ACC112 (cell line): Measurements from ENCODE around the gene NHERF1.

ENCODE experiments used
- H2AFZ ChIP-seq: fragments of 200-600 bp; sonication (generic); one replicate; pipeline ENCODE4 v1.6.0; 2017; ENCODE audit warnings: antibody characterized with exemption, low read length; ENCODE audit not compliant: unreplicated experiment
- H3K27ac ChIP-seq: fragments of 200-600 bp; sonication (generic); 2 replicates; pipeline ENCODE4 v1.5.1; 2014; ENCODE audit warnings: low read depth, mild to moderate bottlenecking, antibody characterized with exemption, low read length, moderate library complexity
- H3K27me3 ChIP-seq: fragments of 200-600 bp; sonication (generic); 2 replicates; pipeline ENCODE4 v1.6.1; 2014; ENCODE audit warnings: mild to moderate bottlenecking, antibody characterized with exemption, low read length, moderate library complexity, mixed read lengths; ENCODE audit not compliant: insufficient read depth
- H3K36me3 ChIP-seq: fragments of 200-600 bp; sonication (generic); 2 replicates; pipeline ENCODE4 v1.6.1; 2016; ENCODE audit warnings: mild to moderate bottlenecking, antibody characterized with exemption, low read length, moderate library complexity, mixed read lengths; ENCODE audit not compliant: insufficient read depth
- H3K4me1 ChIP-seq: fragments of 200-600 bp; sonication (generic); one replicate; pipeline ENCODE4 v1.6.1; 2016; ENCODE audit warnings: low read length, mixed read lengths; ENCODE audit not compliant: insufficient read depth, unreplicated experiment, control insufficient read depth
- H3K4me3 ChIP-seq: fragments of 200-600 bp; sonication (generic); 2 replicates; pipeline ENCODE4 v1.5.1; 2014; ENCODE audit warnings: mild to moderate bottlenecking, low read depth, low read length
- H3K79me2 ChIP-seq: fragments of 200-600 bp; sonication (generic); one replicate; pipeline ENCODE4 v1.6.0; 2016; ENCODE audit warnings: low read length; ENCODE audit not compliant: control insufficient read depth, unreplicated experiment, insufficient read depth

The NHERF1 gene

DNA sequence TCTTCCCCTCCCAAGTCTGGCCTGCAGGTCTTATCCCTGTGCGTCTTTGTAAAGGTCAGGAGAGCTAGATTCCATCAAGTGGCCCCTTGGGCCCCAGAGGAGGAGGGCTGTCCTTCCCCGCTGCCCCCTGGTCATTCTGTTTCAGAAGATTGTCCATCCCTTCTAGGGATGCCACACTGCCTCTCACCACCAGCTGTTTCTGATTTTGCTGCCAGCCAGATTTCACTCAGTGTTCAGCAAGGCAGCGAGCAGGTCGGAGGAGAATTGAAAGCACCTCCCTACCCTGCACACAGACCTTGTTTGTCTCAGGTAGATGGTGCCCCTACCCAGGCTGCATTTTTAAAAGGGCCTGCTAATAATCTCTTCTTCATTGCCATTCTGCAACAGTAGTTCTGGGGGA lies 49.4 kb downstream of the NHERF1 start:
- no peaks in the 10 kb centered on the region for H3K4me1 ChIP-seq
- H3K36me3 ChIP-seq, result 0 out of 2 replicates have a peak, but pooled peaks cover 3% of the 10 kb centered on the region

DNA sequence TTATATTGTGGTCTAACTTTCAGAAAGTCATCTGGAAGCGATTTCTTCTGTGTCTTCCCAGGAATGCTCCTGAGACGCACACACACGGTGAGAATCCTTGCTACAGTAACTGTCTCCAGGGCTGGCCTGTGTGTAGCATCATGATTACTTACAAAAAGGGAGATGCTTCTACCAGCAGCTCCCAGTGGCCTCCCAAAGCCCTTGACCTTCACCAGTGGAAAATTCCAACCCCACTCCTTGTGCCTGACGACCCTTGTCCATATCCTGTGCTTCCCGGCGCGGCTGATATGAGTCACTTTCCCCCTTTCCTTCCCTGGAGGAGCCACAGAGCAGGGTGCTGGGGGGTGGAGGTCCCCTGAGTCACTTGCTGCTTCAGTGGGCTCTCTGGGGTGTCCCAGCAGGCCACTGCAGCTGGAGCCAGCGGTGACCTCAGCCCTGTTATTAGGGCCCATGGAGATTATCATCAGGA lies 49.8 kb downstream of the NHERF1 start:
- Histone ChIP-seq H3K27me3 (no peaks in the 10 kb centered on the region), H2AFZ (no peak overlapping the region), H3K4me3 (no peak overlapping the region), H3K36me3 (0 out of 2 replicates have a peak, but pooled peaks cover 3% of the 10 kb centered on the region), H3K4me1 (no peaks in the 10 kb centered on the region), H3K27ac (no peak overlapping the region), H3K79me2 (no peaks in the 10 kb centered on the region)

More for the DNA sequence above, 49.4 kb downstream of the NHERF1 start:
- Histone ChIP-seq H3K27me3 (no peaks in the 10 kb centered on the region), H2AFZ (no peak overlapping the region), H3K27ac (no peak overlapping the region), H3K79me2 (no peaks in the 10 kb centered on the region), H3K4me3 (no peak overlapping the region)

DNA sequence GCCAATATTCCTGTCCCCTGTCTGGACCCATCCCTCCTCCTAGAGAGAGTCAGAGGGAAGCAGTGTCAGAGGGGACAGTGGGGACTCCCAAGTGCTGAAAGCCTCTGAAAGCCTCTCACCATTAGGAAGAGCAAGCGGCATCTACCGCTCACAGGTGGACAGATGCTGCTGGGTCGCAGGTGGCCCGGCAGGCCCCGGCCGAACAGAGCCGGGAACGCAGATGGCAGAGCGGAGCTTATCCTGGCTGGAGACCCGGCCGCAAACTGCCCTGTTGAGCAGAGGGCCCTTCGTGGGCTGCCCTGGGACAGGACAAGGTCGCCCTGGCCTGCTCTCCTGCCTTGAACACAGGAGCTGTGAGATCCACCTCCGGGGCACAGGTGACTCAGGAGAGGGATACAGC lies 50.7 kb downstream of the NHERF1 start:
- no peak overlapping the region for H2AFZ ChIP-seq
- H3K27ac ChIP-seq, result no peak overlapping the region
- H3K36me3 ChIP-seq, result 0 out of 2 replicates have a peak, but pooled peaks cover 3% of the 10 kb centered on the region
- H3K4me1 ChIP-seq, result no peaks in the 10 kb centered on the region
- no peak overlapping the region for H3K4me3 ChIP-seq
- H3K27me3 ChIP-seq, result no peaks in the 10 kb centered on the region
- H3K79me2 ChIP-seq, result no peaks in the 10 kb centered on the region

DNA sequence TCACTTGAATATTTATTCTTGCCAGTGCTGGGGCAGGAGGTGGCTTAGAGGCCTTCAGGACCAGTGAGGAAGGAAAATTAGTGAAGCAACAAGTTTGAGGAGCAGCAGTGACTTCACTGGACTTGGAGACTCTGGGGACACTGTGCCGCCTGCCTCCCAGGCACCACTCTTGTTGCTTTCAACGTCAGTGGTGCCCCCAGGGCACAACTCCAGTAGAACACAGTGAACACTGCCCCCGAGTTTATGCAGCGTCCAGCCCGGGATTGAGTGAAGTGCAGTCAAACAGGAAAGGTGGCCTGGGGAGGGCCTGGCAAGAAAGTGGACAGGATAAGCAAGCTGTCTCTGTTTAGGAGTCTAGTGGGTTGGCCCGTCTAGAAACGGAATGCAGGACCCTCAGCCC lies 52.1 kb downstream of the NHERF1 start:
- Histone ChIP-seq H2AFZ (no peak overlapping the region), H3K27me3 (no peaks in the 10 kb centered on the region), H3K4me3 (no peak overlapping the region), H3K4me1 (no peaks in the 10 kb centered on the region), H3K27ac (no peak overlapping the region), H3K36me3 (no peaks in the 10 kb centered on the region), H3K79me2 (no peaks in the 10 kb centered on the region)

DNA sequence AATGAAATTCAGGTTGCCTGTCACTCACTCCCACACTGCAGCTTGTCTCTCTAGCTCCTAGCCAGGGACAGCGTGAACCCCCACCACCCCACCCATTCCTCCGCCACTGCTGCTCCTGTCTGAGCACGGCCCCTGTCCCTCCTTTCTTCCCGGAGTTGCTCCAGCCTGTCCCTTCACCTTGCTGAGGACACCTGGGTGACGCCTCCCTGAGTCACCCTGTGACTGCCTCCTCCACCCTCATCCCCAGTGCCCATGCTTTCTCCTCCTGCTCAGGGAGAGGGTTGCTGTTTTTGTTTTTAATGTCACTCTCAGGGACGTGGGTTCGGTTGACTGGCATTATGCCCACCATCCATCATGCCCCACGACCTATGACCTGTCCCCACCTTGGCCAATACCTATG lies 53.5 kb downstream of the NHERF1 start:
- Histone ChIP-seq H3K4me3 (no peak overlapping the region), H3K27me3 (no peaks in the 10 kb centered on the region), H3K36me3 (no peaks in the 10 kb centered on the region), H2AFZ (no peak overlapping the region), H3K27ac (no peak overlapping the region), H3K4me1 (no peaks in the 10 kb centered on the region), H3K79me2 (no peaks in the 10 kb centered on the region)

DNA sequence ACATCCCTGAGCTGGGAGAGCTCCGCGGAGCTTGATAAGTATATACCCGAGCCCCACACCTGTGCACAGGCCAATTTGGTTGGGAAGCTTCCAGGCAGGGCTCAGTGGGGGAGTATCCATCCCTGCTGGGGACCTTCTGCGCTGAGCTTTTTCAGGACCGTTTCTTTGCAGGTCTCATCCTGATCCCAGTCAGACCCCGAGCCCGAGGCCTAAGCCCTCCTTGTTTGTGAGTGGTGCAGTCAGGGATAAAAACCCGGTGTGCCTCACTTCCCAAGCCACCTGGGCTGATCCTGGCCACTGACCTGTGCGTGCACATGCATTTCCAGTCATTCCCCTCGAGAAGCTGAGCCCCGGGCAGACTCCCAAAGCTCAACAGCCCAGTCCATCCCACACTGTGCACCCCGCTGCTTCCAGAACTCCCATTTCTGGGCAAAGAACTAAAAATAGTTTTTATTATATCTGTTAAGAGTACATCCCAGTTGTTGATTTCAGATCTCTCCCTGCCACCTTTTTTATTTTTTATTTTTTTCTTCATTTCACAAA lies 55.0 kb downstream of the NHERF1 start:
- Histone ChIP-seq H3K36me3 (no peaks in the 10 kb centered on the region), H3K79me2 (no peaks in the 10 kb centered on the region), H2AFZ (no peak overlapping the region), H3K4me1 (no peaks in the 10 kb centered on the region), H3K4me3 (no peak overlapping the region), H3K27ac (no peak overlapping the region), H3K27me3 (no peaks in the 10 kb centered on the region)

DNA sequence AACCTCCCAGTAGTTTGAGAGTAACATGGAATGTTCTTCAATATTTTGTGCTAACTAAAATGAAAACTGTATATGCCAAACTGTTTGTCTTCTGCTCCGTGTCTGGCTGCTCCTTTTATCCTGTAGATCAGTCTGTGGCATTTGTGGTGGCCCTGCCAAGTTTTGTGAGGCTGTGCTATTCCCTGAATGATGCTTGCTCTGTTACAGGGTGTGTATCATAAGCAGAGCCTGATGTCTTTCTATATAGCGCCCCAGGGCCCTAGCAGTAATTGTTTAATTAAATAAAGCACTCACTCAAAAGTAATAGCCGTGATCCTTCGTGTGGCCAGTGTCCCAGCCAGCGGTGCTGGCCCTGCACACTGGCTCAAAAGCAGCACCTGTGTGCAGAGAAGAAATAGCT lies 55.5 kb downstream of the NHERF1 start:
- Histone ChIP-seq H3K27ac (no peak overlapping the region), H3K36me3 (no peaks in the 10 kb centered on the region), H3K4me3 (no peak overlapping the region), H3K79me2 (no peaks in the 10 kb centered on the region), H2AFZ (no peak overlapping the region), H3K4me1 (no peaks in the 10 kb centered on the region), H3K27me3 (no peaks in the 10 kb centered on the region)

DNA sequence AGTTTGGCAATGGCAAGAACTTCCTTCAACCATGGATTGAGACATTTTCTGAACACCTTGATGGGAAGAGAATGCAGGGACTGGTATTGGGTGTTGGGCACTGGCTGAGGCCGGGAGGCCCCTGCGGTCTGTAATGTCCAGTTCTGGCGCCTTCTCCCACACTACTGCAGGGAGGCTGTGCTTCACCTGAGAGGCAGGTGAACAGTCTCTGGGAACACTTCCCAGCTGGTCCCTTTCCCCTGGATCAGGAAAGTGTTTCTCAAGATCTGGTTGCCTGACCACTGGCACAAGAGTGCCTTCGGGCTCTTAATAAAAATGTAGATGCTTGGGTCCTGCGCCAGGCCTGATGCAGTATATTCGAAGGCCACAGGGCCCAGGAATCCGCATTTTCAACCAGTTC lies 56.3 kb downstream of the NHERF1 start:
- no peak overlapping the region for H2AFZ ChIP-seq
- H3K4me3 ChIP-seq, result no peak overlapping the region
- H3K27ac ChIP-seq, result no peak overlapping the region
- H3K27me3 ChIP-seq, result no peaks in the 10 kb centered on the region
- no peaks in the 10 kb centered on the region for H3K79me2 ChIP-seq
- H3K36me3 ChIP-seq, result no peaks in the 10 kb centered on the region
- no peaks in the 10 kb centered on the region for H3K4me1 ChIP-seq

DNA sequence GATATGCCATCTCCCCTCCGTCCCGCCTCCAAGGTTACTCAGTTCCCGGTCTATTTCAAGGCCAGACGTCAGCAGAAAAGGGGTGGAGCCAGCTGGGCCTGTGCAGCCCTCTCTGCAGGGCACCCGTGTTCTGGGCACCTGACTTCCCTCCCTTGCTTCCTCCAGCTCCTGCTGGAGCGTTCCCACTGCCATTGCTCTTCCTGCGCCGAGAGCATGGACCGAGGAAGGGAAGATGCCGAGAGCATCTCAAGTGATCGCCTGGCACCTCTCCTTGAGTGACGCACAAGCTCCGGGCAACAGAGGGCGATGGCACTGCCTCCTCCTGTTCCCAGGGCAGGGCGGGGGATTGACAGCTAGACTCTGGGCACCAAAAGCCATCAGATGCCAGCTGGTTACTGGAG lies 57.2 kb downstream of the NHERF1 start:
- no peaks in the 10 kb centered on the region for H3K36me3 ChIP-seq
- H3K27me3 ChIP-seq, result no peaks in the 10 kb centered on the region
- no peaks in the 10 kb centered on the region for H3K79me2 ChIP-seq
- H3K27ac ChIP-seq, result no peak overlapping the region
- H3K4me3 ChIP-seq, result no peak overlapping the region
- no peak overlapping the region for H2AFZ ChIP-seq
- no peaks in the 10 kb centered on the region for H3K4me1 ChIP-seq

DNA sequence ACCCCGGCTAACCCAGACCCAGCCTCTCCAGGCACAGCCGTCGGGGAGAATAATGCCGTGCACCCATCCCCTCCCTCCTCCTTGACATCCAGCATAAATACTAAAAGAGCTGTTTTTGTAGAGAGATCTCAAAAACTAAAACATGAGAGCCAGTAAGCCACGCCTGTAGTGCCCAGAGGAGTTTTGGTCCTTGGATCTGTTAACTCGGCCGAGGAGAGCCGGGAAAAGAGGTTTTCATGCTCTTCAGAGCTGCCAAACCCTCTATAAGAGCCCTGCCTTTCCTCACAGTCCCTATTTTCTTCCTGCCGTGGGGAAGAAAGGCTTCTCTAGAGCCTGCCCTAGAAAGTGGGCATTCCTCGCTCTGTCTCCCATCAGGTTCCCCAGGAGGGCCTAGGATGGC lies 57.9 kb downstream of the NHERF1 start:
- H3K36me3 ChIP-seq, result no peaks in the 10 kb centered on the region
- no peak overlapping the region for H3K4me3 ChIP-seq
- no peak overlapping the region for H3K27ac ChIP-seq
- H3K4me1 ChIP-seq, result no peaks in the 10 kb centered on the region
- H3K79me2 ChIP-seq, result no peaks in the 10 kb centered on the region
- H3K27me3 ChIP-seq, result no peaks in the 10 kb centered on the region
- no peak overlapping the region for H2AFZ ChIP-seq

DNA sequence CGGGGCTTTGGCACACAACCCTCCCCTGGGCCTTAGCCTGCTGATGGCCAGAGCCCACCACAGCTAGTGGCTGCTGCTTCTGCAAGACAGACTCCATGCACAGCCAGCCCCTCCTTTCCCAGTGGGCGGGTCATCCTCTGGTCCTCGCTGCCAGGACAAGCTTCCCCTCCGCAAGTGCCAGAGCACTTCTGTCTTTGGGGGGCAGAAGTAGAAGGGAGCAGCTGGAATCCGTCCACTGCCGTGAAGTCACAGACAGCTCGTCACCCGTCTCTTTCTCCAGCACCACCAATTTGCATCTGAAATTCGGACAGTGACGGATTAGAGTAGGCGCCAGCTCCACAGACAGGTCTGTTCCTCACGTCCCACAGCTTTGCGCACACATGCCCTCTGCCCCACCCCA lies 59.0 kb downstream of the NHERF1 start:
- Histone ChIP-seq H2AFZ (no peak overlapping the region), H3K27ac (no peak overlapping the region), H3K4me3 (no peak overlapping the region), H3K36me3 (no peaks in the 10 kb centered on the region), H3K27me3 (no peaks in the 10 kb centered on the region), H3K4me1 (no peaks in the 10 kb centered on the region), H3K79me2 (no peaks in the 10 kb centered on the region)
